Measurements from ENCODE around the gene TBC1D7.

DNA sequence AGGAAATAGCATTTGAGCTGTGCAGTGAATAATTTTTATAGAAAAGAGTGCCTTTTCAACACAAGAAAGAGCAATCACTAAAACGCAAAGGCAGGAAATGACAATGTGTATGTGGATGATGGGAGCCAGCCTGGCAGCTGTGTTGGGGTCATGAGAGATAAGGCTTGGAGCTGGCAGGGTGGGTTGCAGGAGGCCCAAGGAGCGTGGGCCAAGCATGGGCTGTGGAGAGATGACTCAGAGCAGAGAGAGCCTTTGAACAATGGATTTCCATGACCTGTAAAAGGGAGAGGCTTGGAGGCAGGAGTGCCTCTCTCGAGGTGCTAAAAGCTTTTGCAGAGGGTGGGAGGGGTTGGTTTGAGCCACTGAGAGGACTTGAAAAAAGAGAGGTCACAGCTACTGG, 6.6 kb upstream of the TBC1D7 start:
- TF ChIP-seq CTCF (IDR thresholded peaks at IDR 0.05) (no peak), EZH2 (IDR thresholded peaks at IDR 0.05; ENCODE audit: borderline replicate concordance, insufficient read depth, low read depth, low read length, poor library complexity, severe bottlenecking) (no peak)

Measured in B cell (primary cell).